Suprapubic skin (tissue), 4 donors: ENCODE measurements around the gene PWWP2B.

Experiments
- POLR2A ChIP-seq, 2 donors: fragments of 450-650 bp; IDR thresholded peaks; one replicate each; pipeline ENCODE4 v1.6.1; 2017; ENCODE audit warnings: antibody characterized with exemption in 2 of 2, mild to moderate bottlenecking in 2 of 2, moderate library complexity in 2 of 2
- POLR2AphosphoS5 ChIP-seq, 3 donors: sonication (generic); formaldehyde crosslinking; IDR thresholded peaks; one replicate each; pipeline ENCODE4 v1.6.1; 2017; ENCODE audit warnings: antibody characterized with exemption in 3 of 3

GRCh38 chr10:132430231-132430743 is 33.3 kb downstream of the PWWP2B start:
- TF ChIP-seq POLR2A (IDR thresholded peaks at IDR 0.05) (no peak), POLR2AphosphoS5 (IDR thresholded peaks at IDR 0.05) (no peak)
